PC-3 (cell line): Measurements from ENCODE around the gene CFAP46. TPM values are rescaled to one million over a fixed set of nuclear protein-coding genes. Genes with fewer than 3 reads are reported as not detected.

Source experiments
- ATAC-seq: fragments of 200-7000 bp; cut with Tn5 transposase; 2 replicates; pipeline ENCODE4 v1.9.1; 2020; ENCODE audit warnings: mild to moderate bottlenecking, moderate library complexity
- BruUV-seq: library from RNA; stranded (reverse); fragments of 400-500 nt; replicated peaks from 2 replicates; lab custom pipeline; 2021; lab: Mats Ljungman, UMichigan
- CTCF ChIA-PET: fragments of 300-600 bp; sonication (Branson Sonifier 250); formaldehyde crosslinking; loops from one replicate; lab custom pipeline; 2022; ENCODE audit warnings: antibody characterized with exemption; lab: Charles Lee
- POLR2A ChIA-PET: fragments of 300-600 bp; sonication (Branson Sonifier 250); formaldehyde crosslinking; loops from one replicate; lab custom pipeline; 2022; ENCODE audit warnings: antibody characterized with exemption; ENCODE audit not compliant: unreplicated experiment; lab: Charles Lee
- DNase-seq: peaks from one replicate; pipeline ENCODE4 v3.0.0-alpha.2; 2015
- H2AFZ ChIP-seq: fragments of 300-600 bp; sonication (generic); 2 replicates; pipeline ENCODE4 v1.6.0; 2016; ENCODE audit warnings: antibody characterized with exemption, low read length
- H3F3A ChIP-seq: fragments of 300-600 bp; sonication (generic); one replicate; pipeline ENCODE4 v1.6.0; 2017; ENCODE audit warnings: antibody characterized with exemption, low read length, control low read depth, mild to moderate bottlenecking; ENCODE audit not compliant: unreplicated experiment
- H3K27ac ChIP-seq: fragments of 300-600 bp; sonication (generic); 2 replicates; pipeline ENCODE4 v1.5.1; 2016; ENCODE audit warnings: mild to moderate bottlenecking, low read length
- H3K27me3 ChIP-seq: fragments of 300-600 bp; sonication (generic); 2 replicates; pipeline ENCODE4 v1.6.1; 2016; ENCODE audit warnings: low read length, mixed read lengths
- H3K36me3 ChIP-seq: fragments of 300-600 bp; sonication (generic); 2 replicates; pipeline ENCODE4 v1.6.1; 2016; ENCODE audit warnings: low read depth, mixed run types, low read length, mixed read lengths
- H3K4me1 ChIP-seq: fragments of 300-600 bp; sonication (generic); 2 replicates; pipeline ENCODE4 v1.5.1; 2016; ENCODE audit warnings: low read length; ENCODE audit not compliant: insufficient read depth
- H3K4me2 ChIP-seq: fragments of 300-600 bp; sonication (generic); 2 replicates; pipeline ENCODE4 v1.6.0; 2016; ENCODE audit warnings: low read length
- H3K4me3 ChIP-seq: fragments of 300-600 bp; sonication (generic); 2 replicates; pipeline ENCODE4 v1.5.1; 2016; ENCODE audit warnings: mild to moderate bottlenecking, low read length, mixed read lengths
- H3K79me2 ChIP-seq: fragments of 300-600 bp; sonication (generic); 2 replicates; pipeline ENCODE4 v1.6.1; 2017; ENCODE audit warnings: low read length, mixed read lengths
- H3K9ac ChIP-seq: fragments of 300-600 bp; sonication (generic); 2 replicates; pipeline ENCODE4 v1.6.0; 2016; ENCODE audit warnings: mild to moderate bottlenecking, low read length
- H3K9me2 ChIP-seq: fragments of 300-600 bp; sonication (generic); replicated peaks from 2 replicates; pipeline ENCODE4 v1.6.1; 2016; ENCODE audit warnings: mixed run types, low read length, mixed read lengths
- H3K9me3 ChIP-seq: fragments of 300-600 bp; sonication (generic); 2 replicates; pipeline ENCODE4 v1.6.1; 2016; ENCODE audit warnings: low read length, mixed read lengths
- H4K20me1 ChIP-seq: fragments of 300-600 bp; sonication (generic); 2 replicates; pipeline ENCODE4 v1.6.1; 2016; ENCODE audit warnings: low read length, mixed read lengths
- EZH2 ChIP-seq: fragments of 300-600 bp; sonication (generic); IDR thresholded peaks from one replicate; pipeline ENCODE4 v1.6.1; 2017; ENCODE audit warnings: antibody characterized with exemption, mild to moderate bottlenecking, low read length; ENCODE audit not compliant: unreplicated experiment
- EZH2phosphoT487 ChIP-seq: fragments of 300-600 bp; sonication (generic); IDR thresholded peaks from 2 replicates; pipeline ENCODE4 v1.6.1; 2018; ENCODE audit warnings: mild to moderate bottlenecking, antibody characterized with exemption, low read length, borderline replicate concordance
- intact Hi-C: fragments of 100-400 bp; cut with micrococcal nuclease; formaldehyde crosslinking; loops from 2 replicates; pipeline ENCODE4 v1.9.0; 2023
- total RNA-seq: library from RNA; depleted of rRNA; stranded (reverse); fragments of >200 nt; gene quantifications from 2 replicates; pipeline ENCODE4 v1.2.3, GENCODE V29; 2014
- TF ChIP-seq, protein P1 (sequence below): fragments of 300-600 bp; sonication (generic); conservative IDR thresholded peaks from 2 replicates; pipeline ENCODE4 v1.5.1; 2017; ENCODE audit warnings: antibody characterized with exemption, low read depth, mild to moderate bottlenecking, low read length

The CFAP46 gene
- total RNA-seq, 1 experiment from 2014 or later = 0.04 TPM

GRCh38 chr10:132990684-132991545, 48.5 kb upstream of the CFAP46 start:
- H2AFZ ChIP-seq = no peak overlapping the region
- no peaks in the 10 kb centered on the region for H3K9me2 ChIP-seq
- no peak overlapping the region for H3K27ac ChIP-seq
- no peaks in the 10 kb centered on the region for H3K9me3 ChIP-seq
- no peaks in the 10 kb centered on the region for H3F3A ChIP-seq
- BruUV-seq = no TSS peak
- no peak overlapping the region for H3K4me2 ChIP-seq
- H4K20me1 ChIP-seq = no peaks in the 10 kb centered on the region
- CTCF ChIA-PET = no interaction called here
- H3K27me3 ChIP-seq = peaks cover 15% of the 10 kb centered on the region
- no peak for DNase-seq
- TF ChIP-seq EZH2 (no peak), EZH2phosphoT487 (no peak)
- TF ChIP-seq, protein P1, sequence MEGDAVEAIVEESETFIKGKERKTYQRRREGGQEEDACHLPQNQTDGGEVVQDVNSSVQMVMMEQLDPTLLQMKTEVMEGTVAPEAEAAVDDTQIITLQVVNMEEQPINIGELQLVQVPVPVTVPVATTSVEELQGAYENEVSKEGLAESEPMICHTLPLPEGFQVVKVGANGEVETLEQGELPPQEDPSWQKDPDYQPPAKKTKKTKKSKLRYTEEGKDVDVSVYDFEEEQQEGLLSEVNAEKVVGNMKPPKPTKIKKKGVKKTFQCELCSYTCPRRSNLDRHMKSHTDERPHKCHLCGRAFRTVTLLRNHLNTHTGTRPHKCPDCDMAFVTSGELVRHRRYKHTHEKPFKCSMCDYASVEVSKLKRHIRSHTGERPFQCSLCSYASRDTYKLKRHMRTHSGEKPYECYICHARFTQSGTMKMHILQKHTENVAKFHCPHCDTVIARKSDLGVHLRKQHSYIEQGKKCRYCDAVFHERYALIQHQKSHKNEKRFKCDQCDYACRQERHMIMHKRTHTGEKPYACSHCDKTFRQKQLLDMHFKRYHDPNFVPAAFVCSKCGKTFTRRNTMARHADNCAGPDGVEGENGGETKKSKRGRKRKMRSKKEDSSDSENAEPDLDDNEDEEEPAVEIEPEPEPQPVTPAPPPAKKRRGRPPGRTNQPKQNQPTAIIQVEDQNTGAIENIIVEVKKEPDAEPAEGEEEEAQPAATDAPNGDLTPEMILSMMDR = no peak
- H3K36me3 ChIP-seq = no peaks in the 10 kb centered on the region
- POLR2A ChIA-PET = no interaction called here
- no peak overlapping the region for H3K4me3 ChIP-seq
- no peak overlapping the region for H3K9ac ChIP-seq
- H3K4me1 ChIP-seq = no peaks in the 10 kb centered on the region
- H3K79me2 ChIP-seq = no peaks in the 10 kb centered on the region
- no peak for ATAC-seq
- intact Hi-C loops = no loop called here

DNA sequence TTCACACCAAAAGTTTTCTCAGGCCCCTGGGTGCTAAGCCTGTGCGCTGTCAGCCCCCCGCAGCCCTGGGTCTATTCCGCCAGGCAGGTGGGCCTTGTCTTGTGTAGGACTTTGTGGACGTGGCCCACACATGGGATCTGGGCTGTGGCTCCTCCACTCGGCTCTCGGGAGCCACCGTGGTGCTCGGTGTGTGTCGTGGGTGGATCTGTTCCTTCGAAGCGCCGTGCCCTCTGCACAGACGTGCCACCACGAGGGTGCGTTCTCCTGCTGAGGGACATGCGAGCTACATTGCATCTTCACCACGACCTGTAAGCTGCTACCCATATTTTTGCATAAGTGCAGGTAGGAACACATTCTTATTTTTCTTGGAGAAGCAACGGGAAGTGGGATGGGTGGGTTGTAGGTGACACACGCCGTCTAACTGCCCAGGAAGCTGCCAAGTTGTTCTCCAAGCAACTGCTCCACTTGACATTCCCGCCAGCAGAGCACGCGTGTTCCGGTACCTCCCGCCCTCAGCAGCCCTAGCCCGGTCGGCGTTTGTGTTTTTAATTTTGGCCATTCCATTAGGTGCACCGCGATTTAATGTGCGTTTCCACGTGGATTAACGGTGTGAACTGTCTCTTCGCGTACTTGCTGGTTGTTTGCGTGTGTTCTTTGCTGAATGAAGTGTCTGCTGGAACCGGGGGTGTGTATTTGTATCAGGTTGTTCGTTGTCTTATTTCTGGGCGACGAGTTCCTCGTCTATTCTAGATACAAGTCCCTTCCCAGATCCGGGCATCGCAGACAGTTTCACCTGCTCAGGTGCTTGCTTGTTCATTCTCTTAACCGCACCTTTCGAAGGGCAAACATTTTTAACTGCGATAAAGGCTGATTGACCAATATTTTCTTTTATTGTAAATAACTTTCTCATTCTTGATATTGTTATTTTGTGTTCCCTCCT, 47.4 kb upstream of the CFAP46 start:
- intact Hi-C loops = no loop called here
- POLR2A ChIA-PET = no interaction called here
- Histone ChIP-seq H2AFZ (no peak overlapping the region), H3K9ac (no peak overlapping the region), H3K4me1 (no peaks in the 10 kb centered on the region), H3K27me3 (0 out of 2 replicates have a peak, but pooled peaks cover 3% of the 10 kb centered on the region), H4K20me1 (no peaks in the 10 kb centered on the region), H3K4me2 (no peak overlapping the region), H3K36me3 (no peaks in the 10 kb centered on the region), H3K27ac (no peak overlapping the region), H3K9me2 (no peaks in the 10 kb centered on the region), H3K9me3 (no peaks in the 10 kb centered on the region), H3F3A (no peaks in the 10 kb centered on the region), H3K4me3 (no peak overlapping the region), H3K79me2 (no peaks in the 10 kb centered on the region)
- TF ChIP-seq EZH2 (no peak), EZH2phosphoT487 (no peak)
- TF ChIP-seq, protein P1 = no peak
- ATAC-seq = no peak
- BruUV-seq = no TSS peak
- CTCF ChIA-PET = no interaction called here
- no peak for DNase-seq
